HPDE6-E6E7 (cell line): ENCODE results near the gene GADD45GIP1.

Experiments used
- DNase-seq: peaks from one replicate; pipeline ENCODE4 v3.0.0; 2011; ENCODE audit warnings: missing footprints; ENCODE audit errors: extremely low spot score

The GADD45GIP1 gene

DNA sequence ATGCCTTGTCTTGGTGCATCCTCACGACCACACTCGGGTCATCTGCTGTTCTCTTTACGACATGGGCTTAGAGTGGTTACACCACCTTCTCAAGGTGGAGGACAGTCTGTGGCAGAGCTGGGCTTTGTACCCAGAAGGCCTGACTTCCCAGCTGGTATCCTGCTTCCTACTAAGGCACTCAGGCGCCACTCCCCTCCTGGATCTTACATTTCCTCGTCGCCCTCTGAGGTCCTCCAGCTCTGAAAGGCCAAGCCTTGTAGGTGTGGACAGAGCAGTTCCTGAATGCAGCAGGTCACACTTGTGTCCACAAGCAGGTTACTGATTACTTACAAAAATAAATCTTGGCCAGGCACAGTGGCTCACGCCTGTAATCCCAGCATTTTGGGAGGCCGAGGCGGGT is 49.9 kb downstream of the GADD45GIP1 start:
- DNase-seq, result no peak
